HepG2 (cell line): ENCODE data around the gene OR2V2. TPM values are rescaled to one million over a fixed set of nuclear protein-coding genes. Genes with fewer than 3 reads are reported as not detected.

Experiments used
- ETV5 ChIP-seq: IDR thresholded peaks from 2 replicates; pipeline ENCODE4 v1.6.1; 2018; ENCODE audit warnings: missing biosample characterization, missing genetic modification reagents, inconsistent platforms, borderline replicate concordance
- FOXO1 ChIP-seq: sonication (generic); formaldehyde crosslinking; IDR thresholded peaks from 2 replicates; pipeline ENCODE4 v1.4.0; 2020; ENCODE audit warnings: missing genetic modification reagents
- KMT2A ChIP-seq: sonication (generic); formaldehyde crosslinking; IDR thresholded peaks from 2 replicates; pipeline ENCODE4 v1.4.0; 2020; ENCODE audit warnings: missing genetic modification reagents
- MIER3 ChIP-seq: IDR thresholded peaks from 2 replicates; pipeline ENCODE4 v1.6.1; 2016; ENCODE audit warnings: missing compliant biosample characterization, borderline replicate concordance
- NPAS2 ChIP-seq: sonication (generic); formaldehyde crosslinking; IDR thresholded peaks from 2 replicates; pipeline ENCODE4 v1.8.0; 2022; ENCODE audit warnings: mild to moderate bottlenecking, missing genetic modification reagents, borderline replicate concordance
- RORA ChIP-seq: sonication (generic); formaldehyde crosslinking; IDR thresholded peaks from 2 replicates; pipeline ENCODE4 v1.5.0; 2020; ENCODE audit warnings: mild to moderate bottlenecking, missing genetic modification reagents, moderate library complexity
- TBL1XR1 ChIP-seq: fragments of 150-350 bp; IDR thresholded peaks from 2 replicates; pipeline ENCODE4 v1.6.1; 2014; ENCODE audit warnings: borderline replicate concordance, low read length; ENCODE audit not compliant: partially characterized antibody
- ZFX ChIP-seq: sonication (generic); formaldehyde crosslinking; IDR thresholded peaks from 2 replicates; pipeline ENCODE4 v1.4.0; 2020; ENCODE audit warnings: mild to moderate bottlenecking, low read depth, missing genetic modification reagents, moderate library complexity
- ZNF484 ChIP-seq: sonication (generic); formaldehyde crosslinking; IDR thresholded peaks from 2 replicates; pipeline ENCODE4 v1.5.1; 2020; ENCODE audit warnings: mild to moderate bottlenecking, low read depth, missing genetic modification reagents, borderline replicate concordance
- ZNF598 ChIP-seq: sonication (generic); formaldehyde crosslinking; IDR thresholded peaks from 2 replicates; pipeline ENCODE4 v1.5.1; 2020; ENCODE audit warnings: mild to moderate bottlenecking, missing genetic modification reagents, borderline replicate concordance
- polyA plus RNA-seq, 8 experiments: library from polyadenylated mRNA; depleted of rRNA in 3 of 8; stranded (reverse) in 7 of 8; unstranded in 1 of 8; fragments of >200 nt; fragmentation: Illumina TruSeq in 4 of 8; extraction: Trizol in 4 of 8; gene quantifications; 2 replicates each; pipeline versions ENCODE4 v1.2.1 to v1.2.3, GENCODE V29; 2011 to 2016; ENCODE audit warnings: low read depth in 4 of 8, missing spikeins in 1 of 8, mixed read lengths in 1 of 8; ENCODE audit not compliant: insufficient read depth in 1 of 8
- total RNA-seq, 5 experiments: library from RNA; depleted of rRNA; stranded (reverse); fragments of >200 nt; fragmentation: Illumina TruSeq; extraction: Trizol; gene quantifications; 2 replicates each; pipeline ENCODE4 v1.2.3, GENCODE V29; 2016; ENCODE audit warnings: low read depth in 1 of 5
- TF ChIP-seq, protein P1 (sequence below): sonication (generic); formaldehyde crosslinking; IDR thresholded peaks from 2 replicates; pipeline ENCODE4 v1.4.0; 2020; ENCODE audit warnings: missing genetic modification reagents, borderline replicate concordance
- TF ChIP-seq, protein P2 (sequence below): IDR thresholded peaks from 2 replicates; pipeline ENCODE4 v1.6.1; 2016
- TF ChIP-seq, protein P3 (sequence below): IDR thresholded peaks from 2 replicates; pipeline ENCODE4 v1.6.1; 2016; ENCODE audit warnings: control low read depth
- TF ChIP-seq, protein P4 (sequence below): IDR thresholded peaks from 2 replicates; pipeline ENCODE4 v1.6.1; 2016; ENCODE audit warnings: mild to moderate bottlenecking, missing biosample characterization, missing genetic modification reagents
- TF ChIP-seq, protein P5 (sequence below): fragments of 450-650 bp; IDR thresholded peaks from 2 replicates; pipeline ENCODE4 v1.6.1; 2016
- TF ChIP-seq, protein P6 (sequence below): sonication (generic); formaldehyde crosslinking; IDR thresholded peaks from 2 replicates; pipeline ENCODE4 v1.4.0; 2020; ENCODE audit warnings: missing genetic modification reagents, borderline replicate concordance

The OR2V2 gene
- total and polyA plus RNA-seq, 2 of the 13 experiments (the other 11 are each of a cell fraction or from before 2014, with no cell fraction given) = not detected

DNA sequence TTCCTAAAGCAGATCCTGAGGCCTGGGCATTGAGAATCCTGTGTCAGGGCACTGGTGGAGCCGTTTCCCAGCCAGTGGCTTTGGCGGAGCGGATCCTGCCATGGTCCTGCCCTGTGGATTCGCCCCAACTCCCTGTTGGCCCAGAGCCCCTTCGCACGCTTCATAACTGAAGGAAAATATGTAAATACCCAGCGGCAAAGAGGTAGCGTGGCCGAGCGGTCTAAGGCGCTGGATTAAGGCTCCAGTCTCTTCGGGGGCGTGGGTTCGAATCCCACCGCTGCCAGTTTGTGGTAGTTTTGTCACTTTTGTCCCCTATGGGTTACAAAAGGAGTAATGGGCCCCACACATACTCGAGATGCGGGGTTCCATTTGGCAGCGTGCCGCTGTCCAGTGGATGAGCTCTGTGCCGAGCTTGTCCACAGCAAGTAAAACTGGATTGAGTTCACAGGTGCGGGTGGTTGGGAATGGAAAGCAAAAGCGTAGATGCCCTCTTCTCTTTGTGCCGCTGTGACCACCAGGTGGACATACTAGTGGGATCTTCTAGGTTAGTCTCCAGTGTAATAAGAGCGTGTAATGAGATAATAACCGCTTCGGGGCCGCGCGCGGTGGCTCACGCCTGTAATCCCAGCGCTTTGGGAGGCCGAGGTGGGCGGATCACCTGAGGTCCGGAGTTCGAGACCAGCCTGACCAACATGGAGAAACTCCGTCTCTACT, 40.3 kb downstream of the OR2V2 start (continued):
- TF ChIP-seq, protein P1, sequence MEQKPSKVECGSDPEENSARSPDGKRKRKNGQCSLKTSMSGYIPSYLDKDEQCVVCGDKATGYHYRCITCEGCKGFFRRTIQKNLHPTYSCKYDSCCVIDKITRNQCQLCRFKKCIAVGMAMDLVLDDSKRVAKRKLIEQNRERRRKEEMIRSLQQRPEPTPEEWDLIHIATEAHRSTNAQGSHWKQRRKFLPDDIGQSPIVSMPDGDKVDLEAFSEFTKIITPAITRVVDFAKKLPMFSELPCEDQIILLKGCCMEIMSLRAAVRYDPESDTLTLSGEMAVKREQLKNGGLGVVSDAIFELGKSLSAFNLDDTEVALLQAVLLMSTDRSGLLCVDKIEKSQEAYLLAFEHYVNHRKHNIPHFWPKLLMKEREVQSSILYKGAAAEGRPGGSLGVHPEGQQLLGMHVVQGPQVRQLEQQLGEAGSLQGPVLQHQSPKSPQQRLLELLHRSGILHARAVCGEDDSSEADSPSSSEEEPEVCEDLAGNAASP (CRISPR knock-in tag) = no peak
- peak; percentile 59 for TF ChIP-seq ZFX (CRISPR knock-in tag)
- peak; percentile 67; the same call in 1 of the 2 replicates for TF ChIP-seq MIER3 (CRISPR knock-in tag)
- TF ChIP-seq, protein P2, sequence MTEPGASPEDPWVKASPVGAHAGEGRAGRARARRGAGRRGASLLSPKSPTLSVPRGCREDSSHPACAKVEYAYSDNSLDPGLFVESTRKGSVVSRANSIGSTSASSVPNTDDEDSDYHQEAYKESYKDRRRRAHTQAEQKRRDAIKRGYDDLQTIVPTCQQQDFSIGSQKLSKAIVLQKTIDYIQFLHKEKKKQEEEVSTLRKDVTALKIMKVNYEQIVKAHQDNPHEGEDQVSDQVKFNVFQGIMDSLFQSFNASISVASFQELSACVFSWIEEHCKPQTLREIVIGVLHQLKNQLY (CRISPR knock-in tag) = peak; percentile 32; the same call in 1 of the 2 replicates
- TF ChIP-seq, protein P3, sequence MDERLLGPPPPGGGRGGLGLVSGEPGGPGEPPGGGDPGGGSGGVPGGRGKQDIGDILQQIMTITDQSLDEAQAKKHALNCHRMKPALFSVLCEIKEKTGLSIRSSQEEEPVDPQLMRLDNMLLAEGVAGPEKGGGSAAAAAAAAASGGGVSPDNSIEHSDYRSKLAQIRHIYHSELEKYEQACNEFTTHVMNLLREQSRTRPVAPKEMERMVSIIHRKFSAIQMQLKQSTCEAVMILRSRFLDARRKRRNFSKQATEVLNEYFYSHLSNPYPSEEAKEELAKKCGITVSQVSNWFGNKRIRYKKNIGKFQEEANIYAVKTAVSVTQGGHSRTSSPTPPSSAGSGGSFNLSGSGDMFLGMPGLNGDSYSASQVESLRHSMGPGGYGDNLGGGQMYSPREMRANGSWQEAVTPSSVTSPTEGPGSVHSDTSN (CRISPR knock-in tag) = 0 out of 2 replicates have a peak, but pooled peaks have one; percentile 13
- no peak for TF ChIP-seq NPAS2 (CRISPR knock-in tag)
- no peak for TF ChIP-seq TBL1XR1
- peak; percentile 39; the same call in 1 of the 2 replicates for TF ChIP-seq ETV5 (CRISPR knock-in tag)
- TF ChIP-seq FOXO1 (CRISPR knock-in tag) = peak; percentile 51; the same call in 1 of the 2 replicates
- peak; percentile 57; the same call in 1 of the 2 replicates for TF ChIP-seq KMT2A (CRISPR knock-in tag)
- TF ChIP-seq, protein P4, sequence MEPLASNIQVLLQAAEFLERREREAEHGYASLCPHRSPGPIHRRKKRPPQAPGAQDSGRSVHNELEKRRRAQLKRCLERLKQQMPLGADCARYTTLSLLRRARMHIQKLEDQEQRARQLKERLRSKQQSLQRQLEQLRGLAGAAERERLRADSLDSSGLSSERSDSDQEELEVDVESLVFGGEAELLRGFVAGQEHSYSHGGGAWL (CRISPR knock-in tag) = 0 out of 2 replicates have a peak, but pooled peaks have one; percentile 54
- TF ChIP-seq, protein P5, sequence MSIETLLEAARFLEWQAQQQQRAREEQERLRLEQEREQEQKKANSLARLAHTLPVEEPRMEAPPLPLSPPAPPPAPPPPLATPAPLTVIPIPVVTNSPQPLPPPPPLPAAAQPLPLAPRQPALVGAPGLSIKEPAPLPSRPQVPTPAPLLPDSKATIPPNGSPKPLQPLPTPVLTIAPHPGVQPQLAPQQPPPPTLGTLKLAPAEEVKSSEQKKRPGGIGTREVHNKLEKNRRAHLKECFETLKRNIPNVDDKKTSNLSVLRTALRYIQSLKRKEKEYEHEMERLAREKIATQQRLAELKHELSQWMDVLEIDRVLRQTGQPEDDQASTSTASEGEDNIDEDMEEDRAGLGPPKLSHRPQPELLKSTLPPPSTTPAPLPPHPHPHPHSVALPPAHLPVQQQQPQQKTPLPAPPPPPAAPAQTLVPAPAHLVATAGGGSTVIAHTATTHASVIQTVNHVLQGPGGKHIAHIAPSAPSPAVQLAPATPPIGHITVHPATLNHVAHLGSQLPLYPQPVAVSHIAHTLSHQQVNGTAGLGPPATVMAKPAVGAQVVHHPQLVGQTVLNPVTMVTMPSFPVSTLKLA = no peak
- TF ChIP-seq RORA = no peak
- TF ChIP-seq ZNF598 (CRISPR knock-in tag) = no peak; the same call in 1 of the 2 replicates
- TF ChIP-seq, protein P6, sequence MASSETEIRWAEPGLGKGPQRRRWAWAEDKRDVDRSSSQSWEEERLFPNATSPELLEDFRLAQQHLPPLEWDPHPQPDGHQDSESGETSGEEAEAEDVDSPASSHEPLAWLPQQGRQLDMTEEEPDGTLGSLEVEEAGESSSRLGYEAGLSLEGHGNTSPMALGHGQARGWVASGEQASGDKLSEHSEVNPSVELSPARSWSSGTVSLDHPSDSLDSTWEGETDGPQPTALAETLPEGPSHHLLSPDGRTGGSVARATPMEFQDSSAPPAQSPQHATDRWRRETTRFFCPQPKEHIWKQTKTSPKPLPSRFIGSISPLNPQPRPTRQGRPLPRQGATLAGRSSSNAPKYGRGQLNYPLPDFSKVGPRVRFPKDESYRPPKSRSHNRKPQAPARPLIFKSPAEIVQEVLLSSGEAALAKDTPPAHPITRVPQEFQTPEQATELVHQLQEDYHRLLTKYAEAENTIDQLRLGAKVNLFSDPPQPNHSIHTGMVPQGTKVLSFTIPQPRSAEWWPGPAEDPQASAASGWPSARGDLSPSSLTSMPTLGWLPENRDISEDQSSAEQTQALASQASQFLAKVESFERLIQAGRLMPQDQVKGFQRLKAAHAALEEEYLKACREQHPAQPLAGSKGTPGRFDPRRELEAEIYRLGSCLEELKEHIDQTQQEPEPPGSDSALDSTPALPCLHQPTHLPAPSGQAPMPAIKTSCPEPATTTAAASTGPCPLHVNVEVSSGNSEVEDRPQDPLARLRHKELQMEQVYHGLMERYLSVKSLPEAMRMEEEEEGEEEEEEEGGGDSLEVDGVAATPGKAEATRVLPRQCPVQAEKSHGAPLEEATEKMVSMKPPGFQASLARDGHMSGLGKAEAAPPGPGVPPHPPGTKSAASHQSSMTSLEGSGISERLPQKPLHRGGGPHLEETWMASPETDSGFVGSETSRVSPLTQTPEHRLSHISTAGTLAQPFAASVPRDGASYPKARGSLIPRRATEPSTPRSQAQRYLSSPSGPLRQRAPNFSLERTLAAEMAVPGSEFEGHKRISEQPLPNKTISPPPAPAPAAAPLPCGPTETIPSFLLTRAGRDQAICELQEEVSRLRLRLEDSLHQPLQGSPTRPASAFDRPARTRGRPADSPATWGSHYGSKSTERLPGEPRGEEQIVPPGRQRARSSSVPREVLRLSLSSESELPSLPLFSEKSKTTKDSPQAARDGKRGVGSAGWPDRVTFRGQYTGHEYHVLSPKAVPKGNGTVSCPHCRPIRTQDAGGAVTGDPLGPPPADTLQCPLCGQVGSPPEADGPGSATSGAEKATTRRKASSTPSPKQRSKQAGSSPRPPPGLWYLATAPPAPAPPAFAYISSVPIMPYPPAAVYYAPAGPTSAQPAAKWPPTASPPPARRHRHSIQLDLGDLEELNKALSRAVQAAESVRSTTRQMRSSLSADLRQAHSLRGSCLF = 0 out of 2 replicates have a peak, but pooled peaks have one; percentile 34
- no peak for TF ChIP-seq ZNF484 (CRISPR knock-in tag)
